Measurements from ENCODE around the gene DIP2C. TPM values are rescaled to one million over a fixed set of nuclear protein-coding genes. Genes with fewer than 3 reads are reported as not detected.
A peak's percentile ranks its signal among the peaks of the same experiment; 100 is the strongest.

Gene DIP2C
- polyA plus RNA-seq, 1 donor from 2014 or later: 1.4 TPM

DNA sequence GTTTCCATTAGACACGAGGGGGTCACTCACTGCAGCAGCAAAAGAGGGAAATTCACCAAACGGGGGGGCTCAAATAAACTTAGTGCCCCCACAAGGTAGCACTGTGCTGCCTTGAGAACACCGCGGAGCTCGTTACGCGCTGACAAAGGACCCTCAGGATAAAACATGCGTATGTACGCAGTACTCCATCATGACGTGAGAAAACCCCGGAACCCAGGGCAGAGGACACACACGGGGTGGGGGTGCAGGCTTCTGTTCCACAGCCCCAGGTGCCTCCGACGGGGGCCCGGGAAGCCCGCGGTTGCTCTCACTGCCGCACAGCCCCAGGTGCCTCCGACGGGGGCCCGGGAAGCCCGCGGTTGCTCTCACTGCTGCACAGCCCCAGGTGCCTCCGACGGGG, 321.8 kb downstream of the DIP2C start:
- H3K4me1 Mint-ChIP-seq: peaks cover 0 to 3% (median 2%) of the 10 kb centered on the region in 3 donors
- H3K27ac Mint-ChIP-seq: no peak overlapping the region
- no peak overlapping the region for H3K4me3 Mint-ChIP-seq
- H3K36me3 Mint-ChIP-seq: no peaks in the 10 kb centered on the region
- H3K27me3 Mint-ChIP-seq: peaks cover 1% of the 10 kb centered on the region
- no peaks in the 10 kb centered on the region for H3K9me3 Mint-ChIP-seq

DNA sequence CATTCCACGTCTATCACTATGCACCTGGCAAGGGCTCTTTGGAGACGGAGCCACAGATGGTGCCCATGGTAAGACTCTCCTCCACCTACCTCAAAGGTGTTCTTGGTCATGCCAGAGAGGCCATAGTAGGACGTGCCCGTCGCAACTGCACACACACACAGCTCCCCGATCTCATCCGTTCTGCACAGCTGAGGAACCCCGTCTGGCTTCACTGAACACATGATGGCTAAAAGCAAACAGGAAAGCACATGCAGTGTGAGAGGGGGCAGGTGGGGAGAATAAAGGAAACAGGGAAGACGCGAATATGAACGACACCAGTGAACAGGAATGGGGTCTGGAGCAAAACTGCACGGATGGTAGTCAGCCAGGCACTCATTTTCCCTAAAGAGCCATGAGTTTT, 323.3 kb downstream of the DIP2C start:
- Mint-ChIP-seq H3K4me1 (peaks cover 1 to 6% (median 5%) of the 10 kb centered on the region in 3 donors), H3K9me3 (no peaks in the 10 kb centered on the region), H3K4me3 (no peak overlapping the region), H3K36me3 (no peaks in the 10 kb centered on the region), H3K27ac (no peak overlapping the region), H3K27me3 (peaks cover 1% of the 10 kb centered on the region)

GRCh38 chr10:364267-364775, 325.1 kb downstream of the DIP2C start:
- H3K4me3 Mint-ChIP-seq: no peak overlapping the region
- peaks cover 1% of the 10 kb centered on the region for H3K27me3 Mint-ChIP-seq
- no peaks in the 10 kb centered on the region for H3K36me3 Mint-ChIP-seq
- H3K9me3 Mint-ChIP-seq: no peaks in the 10 kb centered on the region
- H3K27ac Mint-ChIP-seq: peak overlapping the region in 1 of 3 donors; percentile 50
- H3K4me1 Mint-ChIP-seq: peaks cover 1 to 6% (median 5%) of the 10 kb centered on the region in 3 donors

DNA sequence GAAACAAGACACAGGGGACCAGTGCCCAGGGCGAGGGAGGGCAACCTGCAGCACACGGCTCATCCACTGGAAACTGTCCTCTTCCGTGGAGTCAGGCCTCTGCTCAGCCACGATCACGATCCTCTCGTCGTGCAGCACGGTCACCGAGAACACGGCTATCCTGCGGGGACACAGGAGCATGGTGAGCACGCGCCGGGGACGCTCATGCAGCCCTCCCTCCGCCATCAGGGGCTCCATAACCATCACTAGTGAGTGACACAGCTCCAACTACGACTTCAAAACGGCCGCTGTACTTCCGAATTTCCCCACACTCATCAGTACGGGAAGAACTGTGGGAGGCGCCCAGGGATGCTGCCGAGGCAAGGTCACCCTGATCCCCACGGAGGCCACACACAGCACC, 326.3 kb downstream of the DIP2C start:
- Mint-ChIP-seq H3K9me3 (no peaks in the 10 kb centered on the region), H3K27ac (peak overlapping the region in 1 of 3 donors; percentile 53), H3K36me3 (no peaks in the 10 kb centered on the region), H3K4me1 (peaks cover 1 to 6% (median 5%) of the 10 kb centered on the region in 3 donors), H3K4me3 (no peak overlapping the region), H3K27me3 (peaks cover 3% of the 10 kb centered on the region)

DNA sequence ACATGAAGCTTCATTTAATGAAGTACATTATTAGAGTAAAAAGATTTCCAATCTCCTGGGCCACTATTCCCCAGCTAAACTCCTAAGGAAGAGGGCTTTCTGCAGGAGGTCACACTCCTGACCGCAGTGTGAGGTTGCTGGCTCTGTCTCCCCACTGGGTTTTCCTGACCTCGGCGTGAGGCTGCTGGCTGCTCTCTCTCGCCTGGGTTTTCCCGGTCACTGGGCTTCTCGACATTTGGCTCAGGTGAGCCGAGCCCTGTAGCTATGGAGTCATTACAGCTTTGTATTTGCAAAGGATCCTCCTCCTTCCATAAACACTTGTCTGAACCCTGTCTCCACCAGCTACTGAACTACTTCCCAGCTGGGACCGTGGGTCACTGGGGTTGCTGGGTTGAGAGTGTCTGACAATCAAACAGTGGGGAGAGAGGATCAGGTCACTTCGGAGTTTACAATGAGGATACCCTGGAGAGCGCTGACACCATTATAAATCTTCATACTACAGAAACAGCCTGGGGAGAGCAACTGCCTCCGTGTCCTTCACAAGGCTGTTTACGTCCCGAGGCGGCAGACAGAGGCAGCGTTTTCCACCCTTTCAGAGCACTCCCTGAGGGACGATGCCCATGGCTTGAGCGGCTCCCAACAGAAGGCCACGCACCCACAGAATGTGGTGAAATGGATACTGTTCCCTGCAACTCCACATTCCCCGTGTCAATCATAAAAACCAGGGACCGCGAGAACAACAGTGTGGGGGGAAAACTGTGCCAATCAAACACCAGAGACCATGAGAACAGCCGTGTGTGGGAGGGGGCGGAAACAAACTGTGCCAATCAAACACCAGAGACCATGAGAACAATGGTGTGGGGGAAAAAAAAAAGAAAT, 328.0 kb downstream of the DIP2C start:
- H3K9me3 Mint-ChIP-seq: no peaks in the 10 kb centered on the region
- no peak overlapping the region for H3K4me3 Mint-ChIP-seq
- peaks cover 2% of the 10 kb centered on the region for H3K36me3 Mint-ChIP-seq
- peaks cover 3% of the 10 kb centered on the region for H3K27me3 Mint-ChIP-seq
- no peak overlapping the region for H3K27ac Mint-ChIP-seq
- peaks cover 1 to 6% (median 5%) of the 10 kb centered on the region in 3 donors for H3K4me1 Mint-ChIP-seq

DNA sequence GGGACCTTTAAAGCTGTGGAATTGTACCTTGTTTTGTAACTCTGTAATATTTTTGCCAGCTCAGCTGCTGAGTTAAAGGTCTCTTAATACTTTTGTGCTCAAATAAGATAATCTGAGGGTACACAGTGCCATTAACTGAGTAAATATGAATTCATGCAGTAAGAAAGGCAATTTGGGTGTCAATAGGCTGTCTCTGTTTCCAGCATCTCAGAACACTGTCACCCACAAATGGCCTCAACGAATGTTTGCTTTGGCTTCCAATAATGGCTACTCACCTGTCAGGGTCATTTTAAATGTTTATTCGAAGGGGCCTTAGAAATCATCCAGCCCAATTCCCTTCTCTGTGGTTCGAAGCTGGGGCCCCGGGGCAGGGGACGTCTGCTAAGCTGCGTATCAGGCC, 328.8 kb downstream of the DIP2C start:
- H3K27ac Mint-ChIP-seq: no peak overlapping the region
- peaks cover 1 to 5% (median 5%) of the 10 kb centered on the region in 3 donors for H3K4me1 Mint-ChIP-seq
- peaks cover 3% of the 10 kb centered on the region for H3K27me3 Mint-ChIP-seq
- no peak overlapping the region for H3K4me3 Mint-ChIP-seq
- H3K36me3 Mint-ChIP-seq: peaks cover 2% of the 10 kb centered on the region
- no peaks in the 10 kb centered on the region for H3K9me3 Mint-ChIP-seq

GRCh38 chr10:359762-360161, 329.7 kb downstream of the DIP2C start:
- Mint-ChIP-seq H3K27me3 (peaks cover 3% of the 10 kb centered on the region), H3K27ac (no peak overlapping the region), H3K9me3 (no peaks in the 10 kb centered on the region), H3K4me1 (peaks cover 1 to 5% (median 5%) of the 10 kb centered on the region in 3 donors), H3K4me3 (no peak overlapping the region), H3K36me3 (peaks cover 2% of the 10 kb centered on the region)

DNA sequence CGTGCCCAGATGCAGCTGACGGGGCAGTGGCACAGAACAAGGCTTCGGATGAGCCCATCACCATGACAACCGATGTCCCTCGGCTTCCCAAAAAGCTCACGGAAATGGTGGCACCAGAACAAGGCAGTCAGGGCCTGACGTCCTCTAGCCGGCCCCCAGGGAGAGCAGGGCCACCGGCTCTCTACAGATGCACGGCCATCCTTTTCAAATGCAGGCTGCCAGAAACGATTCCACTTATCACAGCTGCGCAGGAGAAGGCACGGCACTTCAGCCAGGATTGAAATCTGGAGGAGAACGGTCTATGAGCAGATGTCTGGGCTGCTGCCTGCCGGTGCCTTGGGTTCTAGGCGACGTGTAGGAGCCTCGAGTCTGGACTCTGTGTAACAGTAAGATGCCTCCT, 330.4 kb downstream of the DIP2C start:
- H3K27me3 Mint-ChIP-seq: peaks cover 3% of the 10 kb centered on the region
- no peak overlapping the region for H3K4me3 Mint-ChIP-seq
- H3K27ac Mint-ChIP-seq: no peak overlapping the region
- H3K9me3 Mint-ChIP-seq: no peaks in the 10 kb centered on the region
- H3K4me1 Mint-ChIP-seq: peaks cover 1 to 5% (median 5%) of the 10 kb centered on the region in 3 donors
- peaks cover 5% of the 10 kb centered on the region for H3K36me3 Mint-ChIP-seq

DNA sequence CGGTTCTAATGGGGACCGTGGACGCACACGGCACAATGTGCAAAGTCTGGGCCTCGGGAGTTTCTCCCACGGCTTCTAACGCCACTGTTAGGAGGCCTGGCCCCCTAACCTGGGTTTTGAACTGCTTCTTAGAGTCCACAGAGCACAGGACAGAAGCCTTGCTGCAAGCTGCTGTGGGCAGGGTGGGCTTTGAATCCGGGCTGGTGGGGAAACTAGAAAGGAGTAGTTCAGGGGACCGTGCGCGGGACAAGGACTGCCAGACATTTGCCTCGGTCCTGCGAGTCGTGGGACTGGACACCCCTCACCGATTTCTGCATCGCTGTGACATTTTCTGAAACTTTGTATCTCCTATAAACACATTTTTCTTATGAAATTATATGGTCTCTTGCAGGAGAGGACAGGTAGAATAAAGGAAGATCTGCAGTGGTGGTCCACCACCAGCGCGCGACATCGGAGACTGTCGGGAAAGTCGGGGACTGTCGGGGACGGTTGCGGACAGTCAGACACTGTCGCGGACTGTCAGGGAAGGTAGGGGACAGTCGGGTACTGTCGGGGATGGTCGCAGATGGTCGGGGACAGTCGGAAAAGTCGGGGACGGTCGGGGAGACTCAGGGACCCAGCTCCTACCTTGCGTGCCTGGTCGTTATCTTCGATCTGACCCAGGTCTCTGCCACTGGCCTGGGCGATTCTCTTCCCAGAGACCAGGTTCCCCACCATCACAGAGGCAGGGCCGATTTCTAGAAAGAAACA, 332.1 kb downstream of the DIP2C start:
- Mint-ChIP-seq H3K36me3 (peaks cover 5% of the 10 kb centered on the region), H3K27ac (no peak overlapping the region)

DNA sequence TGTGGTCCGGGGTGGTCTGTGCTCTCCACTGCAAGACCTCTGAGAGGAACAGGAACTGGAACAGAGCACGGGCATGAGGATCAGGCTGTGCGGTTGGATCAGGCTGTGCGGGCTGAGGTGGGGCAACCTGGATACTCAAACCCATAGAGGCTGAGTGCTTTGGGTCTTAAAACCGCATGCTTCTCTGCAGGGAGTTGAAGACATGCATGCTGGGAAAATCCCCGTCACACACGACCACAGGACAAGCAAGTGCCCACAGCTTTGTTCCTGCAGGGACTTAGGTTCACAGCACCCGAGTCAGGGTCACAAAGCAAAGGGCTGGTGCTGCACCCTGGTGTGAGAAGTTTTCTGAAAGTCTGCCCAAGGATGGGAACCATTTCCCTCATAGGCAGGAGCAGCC, 333.0 kb downstream of the DIP2C start:
- Mint-ChIP-seq H3K4me3 (no peak overlapping the region), H3K36me3 (peaks cover 5% of the 10 kb centered on the region), H3K27ac (no peak overlapping the region), H3K4me1 (peaks cover 0 to 3% (median 0%) of the 10 kb centered on the region in 3 donors), H3K27me3 (peaks cover 2% of the 10 kb centered on the region), H3K9me3 (no peaks in the 10 kb centered on the region)

More for the DNA sequence above, 332.1 kb downstream of the DIP2C start:
- peaks cover 2% of the 10 kb centered on the region for H3K27me3 Mint-ChIP-seq
- H3K4me1 Mint-ChIP-seq: peaks cover under 1 to 5% (median 1%) of the 10 kb centered on the region in 3 donors
- H3K9me3 Mint-ChIP-seq: no peaks in the 10 kb centered on the region
- no peak overlapping the region for H3K4me3 Mint-ChIP-seq

- Mint-ChIP-seq H3K9me3 (no peaks in the 10 kb centered on the region), H3K4me1 (peaks cover 0 to 3% (median 0%) of the 10 kb centered on the region in 3 donors), H3K36me3 (peaks cover 5% of the 10 kb centered on the region), H3K4me3 (no peak overlapping the region), H3K27ac (no peak overlapping the region), H3K27me3 (peaks cover 2% of the 10 kb centered on the region)
These were observed 334.4 kb downstream of the DIP2C start for GRCh38 chr10:354901-355617.

GRCh38 chr10:352476-353235, 336.8 kb downstream of the DIP2C start:
- Mint-ChIP-seq H3K4me3 (no peak overlapping the region), H3K27ac (peak overlapping the region in 1 of 3 donors; percentile 53), H3K4me1 (peaks cover 0 to 3% (median 0%) of the 10 kb centered on the region in 3 donors), H3K27me3 (no peaks in the 10 kb centered on the region), H3K36me3 (peaks cover 5% of the 10 kb centered on the region), H3K9me3 (no peaks in the 10 kb centered on the region)

DNA sequence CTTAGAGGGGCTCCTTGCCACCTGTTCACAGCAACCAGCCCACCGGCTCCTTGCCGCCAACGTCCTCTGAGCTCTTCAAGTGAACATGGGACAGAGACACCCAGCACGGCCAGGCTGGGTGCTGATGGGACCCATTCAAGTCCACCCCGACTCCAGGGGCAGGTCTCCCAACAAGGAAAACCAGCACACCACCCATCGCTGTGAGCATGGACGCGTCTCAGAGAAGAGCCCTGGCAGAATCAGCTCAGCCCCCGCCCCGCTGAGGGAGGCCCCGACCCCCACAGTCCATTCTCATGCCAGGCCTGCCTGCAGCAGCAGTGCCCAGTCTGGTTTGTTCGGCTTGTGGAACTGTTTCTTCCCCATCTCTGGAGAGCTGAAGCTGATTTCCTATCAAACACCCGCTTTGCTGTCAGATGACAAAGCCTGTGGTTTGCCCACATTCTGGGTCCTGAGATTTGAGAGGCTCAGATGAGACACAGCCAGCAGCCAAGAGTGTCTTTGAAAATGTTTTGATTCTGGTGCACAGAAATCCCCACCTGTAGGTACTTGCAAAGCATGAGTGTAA, 337.6 kb downstream of the DIP2C start:
- H3K27ac Mint-ChIP-seq: peak overlapping the region in 1 of 3 donors; percentile 53
- peaks cover 4% of the 10 kb centered on the region for H3K36me3 Mint-ChIP-seq
- peaks cover 0 to 3% (median 0%) of the 10 kb centered on the region in 3 donors for H3K4me1 Mint-ChIP-seq
- no peaks in the 10 kb centered on the region for H3K27me3 Mint-ChIP-seq
- no peaks in the 10 kb centered on the region for H3K9me3 Mint-ChIP-seq
- no peak overlapping the region for H3K4me3 Mint-ChIP-seq

DNA sequence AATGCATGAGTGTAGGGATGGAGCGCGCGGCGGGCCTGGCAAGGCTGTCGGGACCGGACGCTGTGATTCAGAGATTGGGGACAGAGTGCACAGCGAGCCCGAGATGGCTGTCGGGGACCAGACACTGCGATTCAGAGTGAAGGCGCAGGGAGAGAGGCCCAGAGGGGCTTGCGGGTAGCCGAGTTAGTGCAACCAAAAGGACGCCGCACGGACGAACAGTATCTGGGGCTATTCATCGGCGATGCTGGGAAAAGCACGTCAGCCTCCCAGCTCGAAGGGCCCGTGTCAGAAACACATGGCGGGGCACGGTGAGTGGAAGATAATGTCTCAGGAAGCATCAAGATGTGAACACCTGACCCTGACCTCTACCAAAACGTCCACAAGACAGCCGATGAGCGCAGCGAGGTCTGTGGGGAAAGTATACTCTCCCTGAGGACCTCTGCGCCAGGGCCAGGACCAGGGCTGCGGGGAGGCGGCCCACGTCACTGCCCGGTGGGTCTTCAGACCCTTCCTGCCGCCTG, 338.4 kb downstream of the DIP2C start:
- Mint-ChIP-seq H3K27me3 (no peaks in the 10 kb centered on the region), H3K4me1 (no peaks in the 10 kb centered on the region), H3K36me3 (peaks cover 4% of the 10 kb centered on the region), H3K27ac (no peak overlapping the region), H3K4me3 (no peak overlapping the region), H3K9me3 (no peaks in the 10 kb centered on the region)

All from IgD-negative memory B cell (primary cell).